WERI-Rb-1 (cell line): Measurements from ENCODE around the gene ZNF528.
A peak's percentile ranks its signal among the peaks of the same experiment; 100 is the strongest.

Source experiments
- DNase-seq: peaks from one replicate; pipeline ENCODE4 v3.0.0-alpha.2; 2020
- H3K27ac ChIP-seq: fragments of 250-450 bp; sonication (Bioruptor Pico); 2 replicates; pipeline ENCODE4 v1.5.1; 2020; ENCODE audit warnings: mild to moderate bottlenecking, moderate library complexity
- H3K27me3 ChIP-seq: fragments of 250-450 bp; sonication (Bioruptor Pico); 2 replicates; pipeline ENCODE4 v1.5.1; 2021; ENCODE audit warnings: mild to moderate bottlenecking, low read depth, moderate library complexity; ENCODE audit not compliant: insufficient read depth, severe bottlenecking
- H3K36me3 ChIP-seq: fragments of 250-450 bp; sonication (Bioruptor Pico); 2 replicates; pipeline ENCODE4 v1.5.1; 2020; ENCODE audit warnings: mild to moderate bottlenecking, moderate library complexity
- H3K4me3 ChIP-seq: 2 replicates; pipeline ENCODE4 v1.5.1; 2011; ENCODE audit warnings: low read depth, mild to moderate bottlenecking, control low read depth, low read length
- H3K9me3 ChIP-seq: fragments of 250-450 bp; sonication (Bioruptor Pico); 2 replicates; pipeline ENCODE4 v1.5.1; 2021; ENCODE audit warnings: mild to moderate bottlenecking, moderate library complexity; ENCODE audit not compliant: severe bottlenecking
- CTCF ChIP-seq: IDR thresholded peaks from 2 replicates; pipeline ENCODE4 v1.5.1; 2011; ENCODE audit warnings: low read depth, mild to moderate bottlenecking, control low read depth, inconsistent platforms, low read length

Gene ZNF528

GRCh38 chr19:52397310-52398080 is at the start of gene ZNF528:
TSS of gene ZNF528 (plus strand) at chr19:52397849. CDS start at chr19:52402014, 4,165 bp downstream.
- no peak for TF ChIP-seq CTCF
- Histone ChIP-seq H3K36me3 (peaks cover 52% of the 10 kb centered on the region), H3K27ac (peak within 1 kb of the TSS; percentile 97), H3K9me3 (no peaks in the 10 kb centered on the region), H3K4me3 (peak within 1 kb of the TSS; percentile 97), H3K27me3 (no peaks in the 10 kb centered on the region)
- DNase-seq = peak; percentile 98

- Histone ChIP-seq H3K4me3 (no peak overlapping the region), H3K9me3 (no peaks in the 10 kb centered on the region), H3K27ac (peak overlapping the region; percentile 39), H3K36me3 (peaks cover 85% of the 10 kb centered on the region), H3K27me3 (no peaks in the 10 kb centered on the region)
- TF ChIP-seq CTCF = peak; percentile 70
- peak; percentile 66 for DNase-seq
Observed at GRCh38 chr19:52351512-52351911, 46.1 kb upstream of the ZNF528 start.

GRCh38 chr19:52366414-52366824 is 31.2 kb upstream of the ZNF528 start:
- Histone ChIP-seq H3K27me3 (no peaks in the 10 kb centered on the region), H3K9me3 (peaks cover 27% of the 10 kb centered on the region), H3K36me3 (peaks cover 58% of the 10 kb centered on the region), H3K4me3 (no peak overlapping the region), H3K27ac (no peak overlapping the region)
- no peak for TF ChIP-seq CTCF
- no peak for DNase-seq

GRCh38 chr19:52369559-52370340 is 27.9 kb upstream of the ZNF528 start, which contains the start of gene ZNF880:
TSS of gene ZNF880 (plus strand) at chr19:52369923. CDS start at chr19:52369966, 43 bp downstream.
- DNase-seq = peak; percentile 95
- Histone ChIP-seq H3K9me3 (peaks cover 19% of the 10 kb centered on the region), H3K27ac (peak within 1 kb of the TSS; percentile 95), H3K36me3 (peaks cover 44% of the 10 kb centered on the region), H3K4me3 (peak within 1 kb of the TSS; percentile 87), H3K27me3 (no peaks in the 10 kb centered on the region)
- TF ChIP-seq CTCF = no peak

GRCh38 chr19:52370341-52370710 is 27.3 kb upstream of the ZNF528 start:
- H3K27me3 ChIP-seq = no peaks in the 10 kb centered on the region
- H3K4me3 ChIP-seq = peak overlapping the region; percentile 87
- no peak for TF ChIP-seq CTCF
- peak overlapping the region; percentile 95 for H3K27ac ChIP-seq
- DNase-seq = no peak
- H3K36me3 ChIP-seq = peaks cover 43% of the 10 kb centered on the region
- peaks cover 16% of the 10 kb centered on the region for H3K9me3 ChIP-seq
